H9 (cell line): Measurements from ENCODE around the gene DIP2A. TPM values are rescaled to one million over a fixed set of nuclear protein-coding genes. Genes with fewer than 3 reads are reported as not detected.

Source experiments
- DNase-seq: peaks from one replicate; pipeline ENCODE4 v3.0.0-alpha.2; 2017
- H2AFZ ChIP-seq: one replicate; pipeline ENCODE4 v1.6.1; 2013; ENCODE audit warnings: mild to moderate bottlenecking, low read length, control low read depth, moderate library complexity
- H2AK5ac ChIP-seq: 2 replicates; pipeline ENCODE4 v1.6.1; 2013; ENCODE audit warnings: low read length, control low read depth, mixed read lengths; ENCODE audit not compliant: insufficient read length
- H2BK120ac ChIP-seq: one replicate; pipeline ENCODE4 v1.6.1; 2013; ENCODE audit warnings: low read depth, mild to moderate bottlenecking, low read length, control low read depth, inconsistent platforms; ENCODE audit not compliant: poor library complexity, severe bottlenecking
- H2BK12ac ChIP-seq: 2 replicates; pipeline ENCODE4 v1.6.1; 2013; ENCODE audit warnings: low read length, control low read depth, mixed read lengths, low read depth; ENCODE audit not compliant: insufficient read length
- H2BK15ac ChIP-seq: 2 replicates; pipeline ENCODE4 v1.6.1; 2013; ENCODE audit warnings: low read depth, low read length, control low read depth
- H2BK20ac ChIP-seq: one replicate; pipeline ENCODE4 v1.6.1; 2013; ENCODE audit warnings: low read depth, mild to moderate bottlenecking, low read length, control low read depth, inconsistent platforms; ENCODE audit not compliant: poor library complexity, severe bottlenecking
- H2BK5ac ChIP-seq: 2 replicates; pipeline ENCODE4 v1.6.1; 2013; ENCODE audit warnings: low read length, control low read depth, mixed read lengths; ENCODE audit not compliant: insufficient read length
- H3K14ac ChIP-seq: 2 replicates; pipeline ENCODE4 v1.6.1; 2013; ENCODE audit warnings: low read length, control low read depth; ENCODE audit not compliant: insufficient read depth
- H3K18ac ChIP-seq: 2 replicates; pipeline ENCODE4 v1.6.1; 2013; ENCODE audit warnings: low read depth, mild to moderate bottlenecking, mixed read lengths, low read length, control low read depth; ENCODE audit not compliant: insufficient read length
- H3K23ac ChIP-seq: 2 replicates; pipeline ENCODE4 v1.6.1; 2013; ENCODE audit warnings: low read length, control low read depth, mixed read lengths, low read depth; ENCODE audit not compliant: insufficient read length
- H3K23me2 ChIP-seq: 2 replicates; pipeline ENCODE4 v1.6.1; 2013; ENCODE audit warnings: low read depth, mild to moderate bottlenecking, mixed read lengths, low read length, control low read depth; ENCODE audit not compliant: insufficient read length, poor library complexity, severe bottlenecking
- H3K27ac ChIP-seq: 2 replicates; pipeline ENCODE4 v1.5.1; 2013; ENCODE audit warnings: low read length, control low read depth, mixed read lengths, low read depth; ENCODE audit not compliant: insufficient read length
- H3K27me3 ChIP-seq: 2 replicates; pipeline ENCODE4 v1.6.1; 2013; ENCODE audit warnings: low read length, control low read depth, inconsistent platforms; ENCODE audit not compliant: insufficient read depth
- H3K4ac ChIP-seq: 2 replicates; pipeline ENCODE4 v1.6.1; 2013; ENCODE audit warnings: low read depth, mild to moderate bottlenecking, control low read depth, inconsistent platforms, low read length, moderate library complexity
- H3K4me1 ChIP-seq: 2 replicates; pipeline ENCODE4 v1.6.1; 2013; ENCODE audit warnings: low read length, control low read depth, inconsistent platforms; ENCODE audit not compliant: insufficient read depth
- H3K4me2 ChIP-seq: 2 replicates; pipeline ENCODE4 v1.6.1; 2013; ENCODE audit warnings: low read length, control low read depth, mixed read lengths; ENCODE audit not compliant: insufficient read length, insufficient read depth
- H3K56ac ChIP-seq: 2 replicates; pipeline ENCODE4 v1.6.1; 2013; ENCODE audit warnings: low read depth, mild to moderate bottlenecking, mixed read lengths, low read length, control low read depth; ENCODE audit not compliant: insufficient read length
- H3K79me1 ChIP-seq: 2 replicates; pipeline ENCODE4 v1.6.1; 2013; ENCODE audit warnings: low read depth, mild to moderate bottlenecking, moderate library complexity, low read length, control low read depth, inconsistent platforms; ENCODE audit not compliant: insufficient read depth, poor library complexity, severe bottlenecking
- H3K79me2 ChIP-seq: 2 replicates; pipeline ENCODE4 v1.6.1; 2013; ENCODE audit warnings: low read length, control low read depth, inconsistent platforms; ENCODE audit not compliant: insufficient read depth
- H3K9ac ChIP-seq: 2 replicates; pipeline ENCODE4 v1.6.1; 2013; ENCODE audit warnings: low read length, control low read depth, mixed read lengths; ENCODE audit not compliant: insufficient read length; ENCODE audit errors: extremely low read depth
- H3K9me3 ChIP-seq: one replicate; pipeline ENCODE4 v1.6.1; 2013; ENCODE audit warnings: low read depth, low read length, inconsistent platforms; ENCODE audit not compliant: control insufficient read depth
- H3T11ph ChIP-seq: one replicate; pipeline ENCODE4 v1.6.1; 2013; ENCODE audit warnings: mild to moderate bottlenecking, low read length, control low read depth, inconsistent platforms
- H4K20me1 ChIP-seq: one replicate; pipeline ENCODE4 v1.6.1; 2013; ENCODE audit not compliant: control insufficient read depth, insufficient read length, insufficient read depth
- H4K5ac ChIP-seq: 2 replicates; pipeline ENCODE4 v1.6.1; 2013; ENCODE audit warnings: low read depth, mild to moderate bottlenecking, mixed read lengths, low read length, control low read depth; ENCODE audit not compliant: insufficient read length
- H4K8ac ChIP-seq: replicated peaks from 2 replicates; pipeline ENCODE4 v1.6.1; 2013; ENCODE audit warnings: low read length, control low read depth, mixed read lengths, low read depth; ENCODE audit not compliant: insufficient read length
- H4K91ac ChIP-seq: 2 replicates; pipeline ENCODE4 v1.6.1; 2013; ENCODE audit warnings: low read depth, mild to moderate bottlenecking, moderate library complexity, mixed read lengths, low read length, control low read depth; ENCODE audit not compliant: insufficient read length
- H3K27ac Mint-ChIP-seq, 3 experiments: 2 replicates in 2 of 3; 3 replicates in 1 of 3; pipeline ENCODE4 v1.8.0; 2020 to 2021; ENCODE audit warnings: mixed read lengths in 3 of 3, mild to moderate bottlenecking in 1 of 3, moderate library complexity in 1 of 3
- H3K27me3 Mint-ChIP-seq: 2 replicates; pipeline ENCODE4 v1.8.0; 2021; ENCODE audit warnings: low read depth, mild to moderate bottlenecking, moderate library complexity, mixed read lengths
- H3K36me3 Mint-ChIP-seq, 3 experiments: 2 replicates in 2 of 3; 3 replicates in 1 of 3; pipeline ENCODE4 v1.8.0; 2020 to 2021; ENCODE audit warnings: low read depth in 3 of 3, mixed read lengths in 3 of 3; ENCODE audit not compliant: insufficient read depth in 1 of 3
- H3K4me1 Mint-ChIP-seq, 2 experiments: 2 replicates each; pipeline ENCODE4 v1.8.0; 2020; ENCODE audit warnings: mixed read lengths in 2 of 2
- H3K4me3 Mint-ChIP-seq, 2 experiments: 2 replicates in 1 of 2; 3 replicates in 1 of 2; pipeline ENCODE4 v1.8.0; 2020 to 2021; ENCODE audit warnings: mild to moderate bottlenecking in 2 of 2, mixed read lengths in 2 of 2, moderate library complexity in 1 of 2
- H3K9me3 Mint-ChIP-seq, 2 experiments: 2 replicates in 1 of 2; 3 replicates in 1 of 2; pipeline ENCODE4 v1.8.0; 2020; ENCODE audit warnings: mild to moderate bottlenecking in 2 of 2, mixed read lengths in 2 of 2, moderate library complexity in 1 of 2
- WGBS: extraction: QIAGEN DNeasy Blood & Tissue Kit; methylation state at CpG from one replicate; pipeline ENCODE4 v1.1.7; 2013; ENCODE audit warnings: missing lambda C conversion rate, low lambda C conversion rate, mixed read lengths; ENCODE audit not compliant: insufficient read length; ENCODE audit errors: extremely low coverage; 5-methylcytosine and 5-hydroxymethylcytosine counted together
- total RNA-seq: library from RNA; stranded (reverse); gene quantifications from 2 replicates; pipeline ENCODE4 v1.2.1, GENCODE V29; 2021
- TF ChIP-seq, protein P1 (sequence below): fragments of 200-600 bp; sonication (generic); conservative IDR thresholded peaks from 3 replicates; pipeline ENCODE4 v1.8.0; 2021; ENCODE audit warnings: antibody characterized with exemption, mild to moderate bottlenecking

DIP2A gene
- total RNA-seq, 1 experiment from 2014 or later, result 25.2 TPM

DNA sequence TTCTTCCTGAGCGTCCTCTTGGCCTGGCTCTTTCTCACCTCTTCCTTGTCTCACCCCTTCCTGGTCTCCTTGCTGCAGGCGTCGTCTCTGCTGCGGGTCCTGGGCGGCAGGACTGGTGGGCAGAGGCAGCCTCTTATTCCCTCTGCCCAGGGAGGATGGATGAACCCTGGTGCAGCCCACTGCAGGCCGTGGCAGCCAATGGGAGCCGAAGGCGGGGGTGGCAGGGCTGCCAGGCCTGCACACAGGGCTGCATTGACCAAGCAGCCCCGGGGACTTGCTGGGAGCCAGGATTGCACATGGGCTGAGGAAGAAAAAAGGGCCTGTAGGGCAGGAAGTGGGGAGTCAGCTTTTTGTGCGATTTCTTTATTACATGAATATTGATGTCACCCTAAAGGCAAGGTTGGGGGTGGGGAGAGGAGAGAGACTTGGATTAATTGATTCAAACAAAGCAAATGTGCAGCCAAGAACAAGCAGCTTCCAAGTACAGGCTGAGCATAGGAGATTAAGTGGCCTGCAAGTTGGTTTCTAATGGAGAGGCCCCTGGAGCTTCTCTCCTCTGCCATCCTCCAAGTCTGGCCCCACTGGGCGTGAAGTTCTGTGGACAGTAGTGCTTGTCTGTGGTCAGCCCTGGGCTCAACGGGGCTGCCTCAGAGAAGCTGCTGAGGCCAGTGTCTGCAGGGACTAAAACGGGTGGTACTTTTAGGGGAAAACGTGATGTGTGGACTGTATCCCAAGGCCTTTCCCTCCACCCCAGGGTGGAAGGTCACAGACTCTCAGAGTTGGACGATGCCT lies 146.5 kb downstream of the DIP2A start, which contains the start of gene S100B:
S100B (minus strand) TSS at position 108 of the 792 bp plus-strand sequence. CDS start 2,667 bp downstream, outside the sequence.
- no peaks in the 10 kb centered on the region for H3K4me1 ChIP-seq
- no peak within 1 kb of the TSS for H2BK120ac ChIP-seq
- no peak within 1 kb of the TSS for H3T11ph ChIP-seq
- H2AFZ ChIP-seq, result no peak within 1 kb of the TSS
- peak within 1 kb of the TSS in 1 of 3 experiments; percentile 30; a peak in 1 of 7 replicates for H3K27ac Mint-ChIP-seq
- TF ChIP-seq, protein P1, sequence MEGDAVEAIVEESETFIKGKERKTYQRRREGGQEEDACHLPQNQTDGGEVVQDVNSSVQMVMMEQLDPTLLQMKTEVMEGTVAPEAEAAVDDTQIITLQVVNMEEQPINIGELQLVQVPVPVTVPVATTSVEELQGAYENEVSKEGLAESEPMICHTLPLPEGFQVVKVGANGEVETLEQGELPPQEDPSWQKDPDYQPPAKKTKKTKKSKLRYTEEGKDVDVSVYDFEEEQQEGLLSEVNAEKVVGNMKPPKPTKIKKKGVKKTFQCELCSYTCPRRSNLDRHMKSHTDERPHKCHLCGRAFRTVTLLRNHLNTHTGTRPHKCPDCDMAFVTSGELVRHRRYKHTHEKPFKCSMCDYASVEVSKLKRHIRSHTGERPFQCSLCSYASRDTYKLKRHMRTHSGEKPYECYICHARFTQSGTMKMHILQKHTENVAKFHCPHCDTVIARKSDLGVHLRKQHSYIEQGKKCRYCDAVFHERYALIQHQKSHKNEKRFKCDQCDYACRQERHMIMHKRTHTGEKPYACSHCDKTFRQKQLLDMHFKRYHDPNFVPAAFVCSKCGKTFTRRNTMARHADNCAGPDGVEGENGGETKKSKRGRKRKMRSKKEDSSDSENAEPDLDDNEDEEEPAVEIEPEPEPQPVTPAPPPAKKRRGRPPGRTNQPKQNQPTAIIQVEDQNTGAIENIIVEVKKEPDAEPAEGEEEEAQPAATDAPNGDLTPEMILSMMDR, result no peak
- WGBS, result no CpG with 5 or more reads among the region's 15 CpGs
- H3K18ac ChIP-seq, result no peak within 1 kb of the TSS
- H4K91ac ChIP-seq, result no peak within 1 kb of the TSS
- no peaks in the 10 kb centered on the region; a peak in 1 of 7 replicates for H3K36me3 Mint-ChIP-seq
- no peak within 1 kb of the TSS for H2BK15ac ChIP-seq
- H3K56ac ChIP-seq, result no peak within 1 kb of the TSS
- no peak within 1 kb of the TSS for H2AK5ac ChIP-seq
- peak; percentile 59 for DNase-seq
- no peak within 1 kb of the TSS for H4K8ac ChIP-seq
- no peaks in the 10 kb centered on the region for H4K20me1 ChIP-seq
- no peak within 1 kb of the TSS for H3K14ac ChIP-seq
- no peak within 1 kb of the TSS for H2BK12ac ChIP-seq
- no peak within 1 kb of the TSS for H3K4me2 ChIP-seq
- H2BK20ac ChIP-seq, result no peak within 1 kb of the TSS
- no peak within 1 kb of the TSS for H2BK5ac ChIP-seq
- H3K27me3 Mint-ChIP-seq, result peaks cover 10% of the 10 kb centered on the region
- no peaks in the 10 kb centered on the region for H3K23me2 ChIP-seq
- H3K9me3 Mint-ChIP-seq, result peaks cover under 1 to 7% of the 10 kb centered on the region in 2 experiments; a peak in 4 of 5 replicates
- no peak within 1 kb of the TSS for H3K4ac ChIP-seq
- H3K23ac ChIP-seq, result no peak within 1 kb of the TSS
- H3K79me1 ChIP-seq, result no peaks in the 10 kb centered on the region
- no peak within 1 kb of the TSS; a peak in 2 of 5 replicates for H3K4me3 Mint-ChIP-seq
- H3K79me2 ChIP-seq, result no peaks in the 10 kb centered on the region
- H4K5ac ChIP-seq, result no peak within 1 kb of the TSS
- no peak within 1 kb of the TSS for H3K9ac ChIP-seq
- no peak within 1 kb of the TSS for H3K27ac ChIP-seq
- peaks cover 16 to 32% of the 10 kb centered on the region in 2 experiments for H3K4me1 Mint-ChIP-seq
- H3K9me3 ChIP-seq, result no peaks in the 10 kb centered on the region
- H3K27me3 ChIP-seq, result no peaks in the 10 kb centered on the region
